ENCODE results near the gene PDSS2.

GRCh38 chr6:107107791-107108190 is 351.6 kb downstream of the PDSS2 start:
- TF ChIP-seq, protein P1, sequence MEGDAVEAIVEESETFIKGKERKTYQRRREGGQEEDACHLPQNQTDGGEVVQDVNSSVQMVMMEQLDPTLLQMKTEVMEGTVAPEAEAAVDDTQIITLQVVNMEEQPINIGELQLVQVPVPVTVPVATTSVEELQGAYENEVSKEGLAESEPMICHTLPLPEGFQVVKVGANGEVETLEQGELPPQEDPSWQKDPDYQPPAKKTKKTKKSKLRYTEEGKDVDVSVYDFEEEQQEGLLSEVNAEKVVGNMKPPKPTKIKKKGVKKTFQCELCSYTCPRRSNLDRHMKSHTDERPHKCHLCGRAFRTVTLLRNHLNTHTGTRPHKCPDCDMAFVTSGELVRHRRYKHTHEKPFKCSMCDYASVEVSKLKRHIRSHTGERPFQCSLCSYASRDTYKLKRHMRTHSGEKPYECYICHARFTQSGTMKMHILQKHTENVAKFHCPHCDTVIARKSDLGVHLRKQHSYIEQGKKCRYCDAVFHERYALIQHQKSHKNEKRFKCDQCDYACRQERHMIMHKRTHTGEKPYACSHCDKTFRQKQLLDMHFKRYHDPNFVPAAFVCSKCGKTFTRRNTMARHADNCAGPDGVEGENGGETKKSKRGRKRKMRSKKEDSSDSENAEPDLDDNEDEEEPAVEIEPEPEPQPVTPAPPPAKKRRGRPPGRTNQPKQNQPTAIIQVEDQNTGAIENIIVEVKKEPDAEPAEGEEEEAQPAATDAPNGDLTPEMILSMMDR (IDR thresholded peaks at IDR 0.05) = no peak
- no peak for TF ChIP-seq POLR2A (IDR thresholded peaks at IDR 0.05)
